DOHH2 (cell line): ENCODE results near the gene RGS8.

Source experiments
- CTCF ChIP-seq: fragments of 200-600 bp; sonication (generic); IDR thresholded peaks from one replicate; pipeline ENCODE4 v1.5.1; 2014; ENCODE audit warnings: antibody characterized with exemption, mild to moderate bottlenecking, low read depth, low read length; ENCODE audit not compliant: poor library complexity, severe bottlenecking
- EZH2phosphoT487 ChIP-seq: fragments of 200-600 bp; sonication (generic); IDR thresholded peaks from 2 replicates; pipeline ENCODE4 v1.6.1; 2017; ENCODE audit warnings: borderline replicate concordance, mild to moderate bottlenecking, antibody characterized with exemption, low read length, moderate library complexity, mixed read lengths

GRCh38 chr1:182690886-182691443, 6.6 kb upstream of the RGS8 start:
- TF ChIP-seq CTCF (no peak), EZH2phosphoT487 (no peak)
